HepG2 (cell line): ENCODE measurements around the gene SLC27A1. TPM values are rescaled to one million over a fixed set of nuclear protein-coding genes. Genes with fewer than 3 reads are reported as not detected.
A peak's percentile ranks its signal among the peaks of the same experiment; 100 is the strongest.

Experiments used
- ATAC-seq: fragments of 200-7000 bp; cut with Tn5 transposase; 3 replicates; pipeline ENCODE4 v1.9.1; 2020; ENCODE audit warnings: mild to moderate bottlenecking, moderate library complexity
- BruUV-seq: library from RNA; stranded (reverse); fragments of 400-500 nt; replicated peaks from 2 replicates; lab custom pipeline; 2021; lab: Mats Ljungman, UMichigan
- CTCF ChIA-PET: fragments of 300-600 bp; formaldehyde crosslinking; extraction: SDS; loops from one replicate; lab custom pipeline; 2021; ENCODE audit warnings: low total read pairs, inconsistent platforms, low intra/inter-chr PET ratio; lab: Yijun Ruan, JAX
- POLR2A ChIA-PET: fragments of 350-600 bp; sonication (Branson Sonifier 250); formaldehyde crosslinking; loops from one replicate; lab custom pipeline; 2020; ENCODE audit warnings: antibody characterized with exemption, inconsistent platforms; lab: Yijun Ruan, JAX
- DNase-seq: peaks from one replicate; pipeline ENCODE4 v3.0.0-alpha.2; 2015; ENCODE audit warnings: low spot score
- FAIRE-seq: peaks from 3 replicates; lab custom pipeline; 2011; peaks lifted over from hg19 to GRCh38; lab: Jason Lieb, UNC
- H2AFZ ChIP-seq: one replicate; pipeline ENCODE4 v1.6.1; 2011; ENCODE audit warnings: low read length, inconsistent platforms
- H3K27ac ChIP-seq: fragments of 300-600 bp; 3 replicates; pipeline ENCODE4 v1.8.0; 2011; ENCODE audit warnings: mixed run types, mild to moderate bottlenecking, mixed read lengths, low read length, inconsistent platforms; ENCODE audit not compliant: insufficient read depth; ENCODE audit errors: extremely low read length
- H3K27me3 ChIP-seq, 2 experiments: fragments of 200-600 bp in 1 of 2; 2 replicates in 1 of 2; 3 replicates in 1 of 2; pipeline versions ENCODE4 v1.6.0 to v1.8.0; 2011; ENCODE audit warnings: low read length in 2 of 2, mild to moderate bottlenecking in 2 of 2, moderate library complexity in 2 of 2, inconsistent platforms in 1 of 2; ENCODE audit not compliant: insufficient read depth in 2 of 2, control insufficient read depth in 1 of 2
- H3K36me3 ChIP-seq, 2 experiments: fragments of 200-600 bp in 1 of 2; replicated peaks in 1 of 2; 2 replicates in 1 of 2; 3 replicates in 1 of 2; pipeline versions ENCODE4 v1.5.1 to v1.8.0; 2011; ENCODE audit warnings: low read length in 2 of 2, inconsistent platforms in 1 of 2; ENCODE audit not compliant: insufficient read depth in 2 of 2, control insufficient read depth in 1 of 2
- H3K4me1 ChIP-seq: 2 replicates; pipeline ENCODE4 v1.5.1; 2012; ENCODE audit warnings: low read length, inconsistent platforms; ENCODE audit not compliant: insufficient read depth
- H3K4me2 ChIP-seq: 2 replicates; pipeline ENCODE4 v1.6.0; 2011; ENCODE audit warnings: low read depth, low read length, inconsistent platforms
- H3K4me3 ChIP-seq, 3 experiments: fragments of 200-600 bp in 1 of 3; sonication (generic), shearing (Covaris generic) in 1 of 3; replicated peaks in 1 of 3; 2 replicates each; pipeline ENCODE4 v1.5.1; 2011 to 2016; ENCODE audit warnings: low read length in 3 of 3, inconsistent platforms in 2 of 3, low read depth in 2 of 3, mild to moderate bottlenecking in 2 of 3, control low read depth in 1 of 3, mixed read lengths in 1 of 3; ENCODE audit not compliant: insufficient read depth in 1 of 3
- H3K79me2 ChIP-seq: one replicate; pipeline ENCODE4 v1.6.1; 2011; ENCODE audit warnings: low read length, inconsistent platforms; ENCODE audit not compliant: insufficient read depth
- H3K9ac ChIP-seq: 2 replicates; pipeline ENCODE4 v1.6.0; 2011; ENCODE audit warnings: mild to moderate bottlenecking, low read depth, low read length, inconsistent platforms; ENCODE audit not compliant: insufficient read depth
- H3K9me3 ChIP-seq: 2 replicates; pipeline ENCODE4 v1.5.1; 2012; ENCODE audit warnings: mild to moderate bottlenecking, low read length
- H4K20me1 ChIP-seq: 2 replicates; pipeline ENCODE4 v1.6.0; 2011; ENCODE audit warnings: inconsistent platforms, mild to moderate bottlenecking, low read length, moderate library complexity; ENCODE audit not compliant: insufficient read depth
- KAT2B ChIP-seq: fragments of 150-350 bp; IDR thresholded peaks from 2 replicates; pipeline ENCODE4 v1.6.1; 2014; ENCODE audit warnings: low read depth, low read length, borderline replicate concordance
- NBN ChIP-seq: fragments of 450-650 bp; conservative IDR thresholded peaks from 2 replicates; pipeline ENCODE4 v1.6.1; 2017
- ZNF441 ChIP-seq: sonication (generic); formaldehyde crosslinking; IDR thresholded peaks from 2 replicates; pipeline ENCODE4 v1.7.0; 2021; ENCODE audit warnings: missing genetic modification reagents, borderline replicate concordance
- WGBS: methylation state at CpG from one replicate; pipeline ENCODE4 v1.1.6; 2017; ENCODE audit warnings: low lambda C conversion rate; 5-methylcytosine and 5-hydroxymethylcytosine counted together
- in situ Hi-C: cut with HindIII; loops from 2 replicates; pipeline ENCODE4 v1.10.0; 2017; ENCODE audit warnings: low pct_unique_long_range_greater_than_20kb; ENCODE audit not compliant: extremely low pct_ligation_motif_present
- intact Hi-C: fragments of 100-400 bp; cut with micrococcal nuclease; formaldehyde crosslinking; loops from one replicate; pipeline ENCODE4 v1.10.0; 2022; ENCODE audit not compliant: unreplicated experiment
- polyA plus RNA-seq, 8 experiments: library from polyadenylated mRNA; depleted of rRNA in 3 of 8; stranded (reverse) in 7 of 8; unstranded in 1 of 8; fragments of >200 nt; fragmentation: Illumina TruSeq in 4 of 8; extraction: Trizol in 4 of 8; gene quantifications; 2 replicates each; pipeline versions ENCODE4 v1.2.1 to v1.2.3, GENCODE V29; 2011 to 2016; ENCODE audit warnings: low read depth in 4 of 8, missing spikeins in 1 of 8, mixed read lengths in 1 of 8; ENCODE audit not compliant: insufficient read depth in 1 of 8
- total RNA-seq, 5 experiments: library from RNA; depleted of rRNA; stranded (reverse); fragments of >200 nt; fragmentation: Illumina TruSeq; extraction: Trizol; gene quantifications; 2 replicates each; pipeline ENCODE4 v1.2.3, GENCODE V29; 2016; ENCODE audit warnings: low read depth in 1 of 5
- TF ChIP-seq, protein P1 (sequence below): sonication (generic); formaldehyde crosslinking; IDR thresholded peaks from 2 replicates; pipeline ENCODE4 v1.4.0; 2020; ENCODE audit warnings: missing genetic modification reagents, mild to moderate bottlenecking, borderline replicate concordance
- TF ChIP-seq, protein P2 (sequence below): sonication (generic); formaldehyde crosslinking; IDR thresholded peaks from 2 replicates; pipeline ENCODE4 v1.5.0; 2020; ENCODE audit warnings: mild to moderate bottlenecking, missing genetic modification reagents

The SLC27A1 gene
- total and polyA plus RNA-seq, 2 of the 13 experiments (the other 11 are each of a cell fraction or from before 2014, with no cell fraction given), result 4.1 to 8.8 TPM

DNA sequence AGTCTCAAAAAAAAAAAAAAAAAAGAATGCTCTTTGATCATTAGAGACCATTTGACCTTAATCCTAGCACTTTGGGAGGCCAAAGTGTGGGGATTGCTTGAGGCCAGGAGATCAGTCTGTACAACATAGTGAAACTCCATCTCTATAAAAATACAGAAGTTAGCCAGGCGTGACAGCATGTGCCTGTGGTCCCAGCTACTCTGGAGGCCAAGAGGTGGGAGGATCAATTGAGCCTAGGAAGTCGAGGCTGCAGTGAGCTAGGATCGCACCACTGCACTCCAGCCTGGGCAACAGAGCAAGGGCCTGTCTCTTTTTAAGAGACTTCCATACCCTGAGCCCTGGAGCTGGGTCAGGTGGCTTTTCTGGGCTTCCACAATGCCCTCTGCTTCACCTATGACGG lies 73.7 kb downstream of the SLC27A1 start:
- DNase-seq, result no peak
- H3K9me3 ChIP-seq, result no peaks in the 10 kb centered on the region
- ATAC-seq, result no peak
- peak overlapping the region; percentile 0 for H2AFZ ChIP-seq
- no peaks in the 10 kb centered on the region for H4K20me1 ChIP-seq
- TF ChIP-seq KAT2B (no peak), ZNF441 (CRISPR knock-in tag) (peak; percentile 84; the same call in 1 of the 2 replicates), NBN (no peak)
- TF ChIP-seq, protein P1, sequence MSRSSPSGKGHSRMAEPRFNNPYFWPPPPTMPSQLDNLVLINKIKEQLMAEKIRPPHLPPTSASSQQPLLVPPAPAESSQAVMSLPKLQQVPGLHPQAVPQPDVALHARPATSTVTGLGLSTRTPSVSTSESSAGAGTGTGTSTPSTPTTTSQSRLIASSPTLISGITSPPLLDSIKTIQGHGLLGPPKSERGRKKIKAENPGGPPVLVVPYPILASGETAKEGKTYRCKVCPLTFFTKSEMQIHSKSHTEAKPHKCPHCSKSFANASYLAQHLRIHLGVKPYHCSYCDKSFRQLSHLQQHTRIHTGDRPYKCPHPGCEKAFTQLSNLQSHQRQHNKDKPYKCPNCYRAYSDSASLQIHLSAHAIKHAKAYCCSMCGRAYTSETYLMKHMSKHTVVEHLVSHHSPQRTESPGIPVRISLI (CRISPR knock-in tag), result 0 out of 2 replicates have a peak, but pooled peaks have one; percentile 24
- TF ChIP-seq, protein P2, sequence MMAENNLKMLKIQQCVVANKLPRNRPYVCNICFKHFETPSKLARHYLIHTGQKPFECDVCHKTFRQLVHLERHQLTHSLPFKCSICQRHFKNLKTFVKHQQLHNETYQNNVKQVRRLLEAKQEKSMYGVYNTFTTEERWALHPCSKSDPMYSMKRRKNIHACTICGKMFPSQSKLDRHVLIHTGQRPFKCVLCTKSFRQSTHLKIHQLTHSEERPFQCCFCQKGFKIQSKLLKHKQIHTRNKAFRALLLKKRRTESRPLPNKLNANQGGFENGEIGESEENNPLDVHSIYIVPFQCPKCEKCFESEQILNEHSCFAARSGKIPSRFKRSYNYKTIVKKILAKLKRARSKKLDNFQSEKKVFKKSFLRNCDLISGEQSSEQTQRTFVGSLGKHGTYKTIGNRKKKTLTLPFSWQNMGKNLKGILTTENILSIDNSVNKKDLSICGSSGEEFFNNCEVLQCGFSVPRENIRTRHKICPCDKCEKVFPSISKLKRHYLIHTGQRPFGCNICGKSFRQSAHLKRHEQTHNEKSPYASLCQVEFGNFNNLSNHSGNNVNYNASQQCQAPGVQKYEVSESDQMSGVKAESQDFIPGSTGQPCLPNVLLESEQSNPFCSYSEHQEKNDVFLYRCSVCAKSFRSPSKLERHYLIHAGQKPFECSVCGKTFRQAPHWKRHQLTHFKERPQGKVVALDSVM (CRISPR knock-in tag), result peak; percentile 62; the same call in 1 of the 2 replicates
- no peak overlapping the region for H3K9ac ChIP-seq
- in situ Hi-C loops, result no loop called here
- CTCF ChIA-PET, result no interaction called here
- no TSS peak for BruUV-seq
- intact Hi-C loops, result no loop called here
- H3K27ac ChIP-seq, result no peak overlapping the region
- H3K4me3 ChIP-seq, result no peak overlapping the region; a peak in 1 of 6 replicates
- 0 out of 5 replicates have a peak, but pooled peaks cover 0 to 5% of the 10 kb centered on the region in 2 experiments for H3K27me3 ChIP-seq
- peak overlapping the region; percentile 19; the same call in 1 of the 2 replicates for H3K4me2 ChIP-seq
- FAIRE-seq, result no peak
- POLR2A ChIA-PET, result no interaction called here
- WGBS, result 6% methylated on average over 2 of the region's 4 CpGs
- peaks cover 37% of the 10 kb centered on the region for H3K4me1 ChIP-seq
- H3K79me2 ChIP-seq, result no peaks in the 10 kb centered on the region
- H3K36me3 ChIP-seq, result no peaks in the 10 kb centered on the region
